GM18951 (cell line): ENCODE measurements around the gene KDM8.
A peak's percentile ranks its signal among the peaks of the same experiment; 100 is the strongest.
"Not testable (repeated sequence)": the region's sequence is repeated elsewhere in the genome, so short reads cannot be mapped to it uniquely, and the experiment has no call there.

Source experiments
- POLR2A ChIP-seq: IDR thresholded peaks from 4 replicates; pipeline ENCODE4 v1.6.1; 2011; ENCODE audit warnings: mild to moderate bottlenecking; ENCODE audit not compliant: insufficient read length, insufficient read depth; ENCODE audit errors: extremely low read depth
- in situ Hi-C: fragments of 300-500 bp; cut with MboI; formaldehyde crosslinking; loops from one replicate; pipeline ENCODE4 v1.12.0; 2022; ENCODE audit warnings: low sequenced_read_pairs, mixed read lengths, inconsistent platforms; ENCODE audit not compliant: unreplicated experiment

Gene KDM8

DNA sequence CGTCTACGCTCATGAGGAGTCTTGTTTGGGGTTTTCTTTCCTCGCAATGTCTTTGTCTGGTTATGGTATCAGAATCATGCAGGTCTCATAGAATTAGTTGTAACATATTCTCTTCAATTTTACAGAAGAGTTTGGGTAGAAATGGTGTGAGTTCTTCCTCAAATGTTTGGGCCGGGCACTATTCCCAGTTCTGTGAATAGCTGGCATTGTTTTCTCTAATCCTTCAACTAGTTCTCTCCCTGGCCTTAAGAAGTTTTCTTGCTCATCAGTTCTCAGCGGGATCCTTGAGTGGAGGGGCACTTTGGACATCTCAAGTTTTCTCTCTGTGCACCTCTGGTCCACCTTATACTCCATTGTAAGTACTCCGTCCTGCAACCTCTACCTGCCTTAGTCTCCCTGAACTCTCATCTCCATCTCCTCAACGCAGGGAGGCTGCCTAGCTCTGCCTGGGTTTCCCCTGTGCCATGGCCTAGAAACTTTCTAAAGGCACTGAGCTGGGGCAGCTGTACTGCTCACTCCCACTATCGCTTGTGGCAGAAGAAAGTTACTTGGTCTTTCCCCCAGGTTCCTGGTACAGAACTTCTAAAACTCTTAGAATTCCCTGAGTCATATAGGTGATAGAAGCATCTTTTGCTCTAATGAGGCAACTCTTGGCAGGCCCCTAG lies 48.3 kb downstream of the KDM8 start:
- in situ Hi-C loops: no loop called here
- TF ChIP-seq POLR2A: no peak

DNA sequence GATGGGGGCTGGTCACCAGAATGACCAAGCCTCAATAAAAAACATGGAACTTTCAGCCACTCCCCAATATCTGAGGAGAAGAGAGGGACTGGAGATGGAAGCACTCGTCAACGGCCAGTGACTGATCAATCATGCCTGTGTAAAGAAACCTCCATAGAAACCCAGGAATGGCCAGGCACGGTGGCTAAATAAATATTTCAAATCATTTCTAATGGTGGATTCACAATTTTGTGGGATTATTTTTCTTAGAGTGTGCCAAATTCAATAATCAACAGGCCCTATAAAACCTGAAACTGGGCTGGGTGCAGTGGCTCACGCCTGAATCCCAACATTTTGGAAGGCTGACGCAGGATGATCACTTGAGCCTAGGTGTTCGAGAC lies 48.9 kb downstream of the KDM8 start:
- in situ Hi-C loops: no loop called here

DNA sequence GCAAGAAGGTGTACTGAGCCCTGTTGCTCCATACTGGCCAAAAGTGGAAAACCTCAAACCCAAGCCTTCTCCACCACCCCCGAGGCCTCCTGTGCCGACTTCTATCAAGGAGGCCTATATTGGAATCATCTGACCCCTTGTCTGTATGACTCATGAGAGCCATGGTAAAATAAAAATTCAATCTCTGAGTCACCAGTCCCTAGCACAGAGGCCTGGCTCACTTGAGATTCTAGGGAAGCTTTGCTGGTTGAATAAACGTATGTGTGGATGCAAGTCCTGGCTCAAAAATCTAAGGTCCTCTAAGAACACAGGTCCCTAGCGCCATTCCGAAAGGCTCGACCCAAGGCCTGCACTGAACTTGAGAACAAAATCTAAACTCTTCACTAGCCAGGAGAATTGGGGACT lies 50.2 kb downstream of the KDM8 start:
- in situ Hi-C loops: no loop called here

More for the DNA sequence above, 48.9 kb downstream of the KDM8 start:
- no peak for TF ChIP-seq POLR2A

DNA sequence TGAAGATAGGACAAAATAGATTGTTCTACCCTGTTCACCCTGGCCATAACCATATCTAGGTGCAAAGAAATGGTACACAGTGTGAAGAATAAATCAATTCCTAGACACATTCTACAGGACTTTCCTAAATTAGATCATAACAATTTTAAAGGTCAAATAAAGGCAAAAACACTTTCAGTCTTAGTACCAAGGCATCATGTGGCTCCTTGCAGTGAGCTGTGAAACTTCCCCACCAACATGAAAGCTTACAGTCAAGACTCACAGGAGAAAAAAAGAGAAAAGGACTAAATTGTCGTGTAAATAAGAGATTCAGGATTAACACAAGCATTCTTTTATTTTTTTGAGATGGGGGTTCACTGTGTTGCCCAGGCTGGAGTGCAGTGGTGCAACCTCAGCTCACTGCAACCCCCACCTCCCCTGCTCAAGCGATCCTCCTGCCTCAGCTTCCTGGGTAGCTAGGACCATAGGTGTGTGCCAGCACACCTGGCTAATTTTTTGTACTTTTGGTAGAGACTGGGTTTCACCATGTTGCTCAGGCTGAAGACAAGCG lies 51.0 kb downstream of the KDM8 start:
- in situ Hi-C loops: no loop called here
- TF ChIP-seq POLR2A: no peak

More for the DNA sequence above, 50.2 kb downstream of the KDM8 start:
- no peak for TF ChIP-seq POLR2A

DNA sequence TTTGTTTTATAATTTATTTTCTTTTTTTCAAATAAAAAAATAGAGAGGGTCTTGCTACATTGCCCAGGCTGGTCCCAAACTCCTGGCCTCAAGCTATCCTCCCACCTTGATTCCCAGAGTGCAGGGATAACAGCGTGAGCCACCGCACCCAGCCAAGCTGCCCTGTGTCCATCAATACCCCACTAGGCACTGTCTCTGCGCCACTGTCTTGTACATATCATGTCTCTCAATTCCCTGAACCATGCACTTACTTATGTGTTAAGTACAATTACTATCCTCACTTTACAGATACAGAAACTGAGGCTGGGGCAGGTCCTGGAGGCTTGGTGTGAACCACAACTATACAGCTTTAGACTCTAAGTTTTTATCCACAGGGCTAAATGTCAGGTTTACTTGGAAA lies 53.5 kb downstream of the KDM8 start:
- TF ChIP-seq POLR2A: no peak
- in situ Hi-C loops: no loop called here

DNA sequence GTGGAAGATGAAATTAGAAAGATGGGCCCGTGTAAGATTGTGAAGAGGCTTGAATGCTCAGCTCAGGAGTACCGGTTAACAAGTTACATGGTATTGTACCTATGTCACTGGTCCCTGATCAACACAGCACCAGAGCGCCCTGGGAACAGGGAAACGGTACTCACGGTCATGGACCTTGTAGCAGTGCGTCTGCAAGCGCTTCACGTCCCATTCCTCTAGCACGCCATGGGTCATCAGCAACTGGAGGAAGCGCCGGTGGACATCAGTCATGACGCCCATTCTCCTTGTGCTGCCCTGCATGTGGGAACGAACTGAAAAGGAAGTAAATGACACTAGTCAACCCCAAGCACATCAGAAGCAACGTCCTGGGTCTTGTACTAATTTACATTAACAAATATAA lies 53.9 kb downstream of the KDM8 start:
- TF ChIP-seq POLR2A: no peak
- in situ Hi-C loops: no loop called here

DNA sequence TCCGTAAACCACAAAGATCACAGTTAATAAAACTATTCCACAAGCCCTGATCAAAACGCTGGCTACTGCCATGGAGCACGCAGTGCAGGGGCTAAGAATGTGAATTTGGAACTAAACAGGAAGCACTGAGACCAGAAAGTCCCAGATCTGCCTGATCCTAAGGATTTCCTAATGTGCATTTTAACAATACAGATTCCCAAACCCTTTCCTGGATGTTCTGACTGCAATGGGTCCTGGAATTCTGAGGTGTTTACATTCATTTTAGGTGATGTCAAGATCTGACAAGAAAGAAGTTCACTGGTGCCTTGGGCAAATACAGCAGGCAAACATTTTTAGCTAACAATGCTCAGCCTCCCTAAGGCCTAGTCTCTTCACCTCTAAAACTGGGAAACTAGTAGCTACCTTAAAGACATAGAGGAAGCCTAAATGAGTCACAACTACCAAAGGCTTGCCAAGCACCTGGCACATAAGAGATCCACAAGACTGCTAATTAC lies 55.0 kb downstream of the KDM8 start:
- in situ Hi-C loops: no loop called here
- no peak for TF ChIP-seq POLR2A

DNA sequence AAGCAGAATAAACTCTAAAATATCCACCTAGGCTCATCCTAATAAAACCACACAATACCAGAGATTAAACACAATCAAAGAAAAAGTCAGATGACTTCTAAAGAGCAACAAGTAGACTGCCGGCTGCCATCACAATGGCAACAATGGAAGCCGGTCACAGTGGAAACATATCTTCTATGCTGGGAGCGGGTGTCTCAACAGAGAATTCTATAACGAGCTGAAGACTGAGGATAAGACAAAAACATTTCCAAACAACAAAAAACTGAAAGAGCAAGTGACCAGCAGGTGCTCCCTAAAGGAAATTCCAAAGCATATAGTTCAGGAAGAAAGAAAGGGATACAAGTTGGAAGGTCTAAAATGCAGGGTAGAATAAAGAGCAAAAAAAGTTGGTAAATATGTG lies 56.4 kb downstream of the KDM8 start:
- no peak for TF ChIP-seq POLR2A
- in situ Hi-C loops: no loop called here

DNA sequence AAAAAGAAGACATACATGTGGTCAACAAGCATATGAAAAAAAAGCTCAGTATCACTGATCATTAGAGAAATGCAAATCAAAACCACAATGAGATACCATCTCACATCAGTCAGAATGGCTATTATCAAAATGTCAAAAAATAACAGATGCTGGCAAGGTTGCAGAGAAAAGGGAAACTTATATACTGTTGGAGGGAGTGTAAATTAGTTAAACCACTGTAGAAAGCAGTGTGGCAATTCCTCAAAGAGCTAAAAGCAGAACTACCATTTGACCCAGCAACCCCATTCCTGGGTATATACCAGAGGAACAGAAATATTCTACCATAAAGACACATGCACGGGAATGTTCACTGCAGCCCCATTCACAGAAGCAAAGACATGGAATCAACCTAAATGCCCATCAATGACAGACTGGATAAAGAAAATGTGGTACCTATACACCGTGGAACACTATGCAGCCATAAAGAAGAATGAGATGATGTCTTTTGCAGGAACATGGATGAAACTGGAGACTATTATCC lies 59.6 kb downstream of the KDM8 start:
- in situ Hi-C loops: not testable (repeated sequence)

DNA sequence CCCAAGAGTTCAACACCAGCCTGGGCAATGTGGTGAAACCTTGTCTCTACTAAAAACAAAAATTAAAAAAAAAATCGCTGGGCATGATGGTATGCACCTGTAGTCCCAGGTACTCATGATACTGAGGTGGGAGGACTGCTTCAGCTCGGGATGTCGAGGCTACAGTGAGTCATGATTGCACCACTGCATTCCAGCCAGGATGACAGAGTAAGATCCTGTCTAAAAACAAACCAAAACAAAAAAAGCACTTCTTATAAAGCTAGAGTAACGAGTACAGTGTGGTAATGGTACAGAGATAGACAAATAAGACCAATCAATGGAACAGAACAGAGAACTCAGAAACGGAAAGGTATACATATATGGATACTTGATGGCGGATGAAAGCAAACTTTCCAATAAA lies 60.8 kb downstream of the KDM8 start:
- TF ChIP-seq POLR2A: no peak
- in situ Hi-C loops: no loop called here

DNA sequence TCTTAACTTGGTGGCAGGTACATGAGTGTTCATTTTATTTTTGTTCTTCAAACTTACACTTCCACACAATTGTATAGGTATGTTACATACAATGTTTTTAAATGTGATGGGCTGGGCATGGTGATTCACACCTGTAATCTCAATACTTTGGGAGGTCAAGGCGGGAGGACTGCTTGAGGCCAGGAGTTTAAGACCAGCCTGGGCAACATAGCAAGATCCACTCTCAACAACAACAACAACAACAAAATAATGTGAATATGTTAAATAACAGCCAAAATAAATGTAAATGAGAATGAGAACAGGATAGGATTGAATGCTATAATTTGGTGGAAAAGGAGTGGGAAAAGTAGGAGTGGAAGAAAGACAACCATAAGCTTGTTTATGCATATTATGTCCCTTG lies 62.7 kb downstream of the KDM8 start:
- in situ Hi-C loops: no loop called here
- no peak for TF ChIP-seq POLR2A

DNA sequence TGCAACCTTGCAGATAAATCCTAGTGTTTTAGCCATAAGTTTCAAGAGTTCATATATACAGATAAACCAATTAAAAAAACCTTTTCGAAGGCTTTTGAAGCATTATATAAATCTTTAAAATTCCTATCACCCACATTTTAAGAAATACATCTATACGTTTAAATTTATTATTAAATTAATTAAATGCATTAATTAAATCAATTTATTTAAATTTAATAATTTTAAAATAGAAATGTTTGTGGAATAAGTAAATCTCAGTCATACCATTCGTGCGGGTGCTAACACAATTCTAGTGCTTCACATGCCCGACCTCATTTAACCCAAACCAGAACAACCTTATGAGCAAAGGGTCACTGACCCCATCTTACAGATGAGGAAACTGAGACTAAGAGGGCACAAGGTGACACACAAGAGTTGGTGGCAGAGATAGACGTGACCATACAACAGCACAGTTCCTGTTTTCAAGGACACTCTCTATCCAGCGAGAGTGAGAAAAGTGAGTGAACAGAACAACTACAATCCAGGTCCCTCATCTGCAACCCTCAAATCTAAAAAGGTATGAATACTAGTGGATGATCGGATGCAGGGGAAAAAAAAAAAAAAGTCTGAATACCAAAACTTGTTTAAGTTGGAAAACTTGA lies 63.8 kb downstream of the KDM8 start:
- TF ChIP-seq POLR2A: no peak
- in situ Hi-C loops: no loop called here

DNA sequence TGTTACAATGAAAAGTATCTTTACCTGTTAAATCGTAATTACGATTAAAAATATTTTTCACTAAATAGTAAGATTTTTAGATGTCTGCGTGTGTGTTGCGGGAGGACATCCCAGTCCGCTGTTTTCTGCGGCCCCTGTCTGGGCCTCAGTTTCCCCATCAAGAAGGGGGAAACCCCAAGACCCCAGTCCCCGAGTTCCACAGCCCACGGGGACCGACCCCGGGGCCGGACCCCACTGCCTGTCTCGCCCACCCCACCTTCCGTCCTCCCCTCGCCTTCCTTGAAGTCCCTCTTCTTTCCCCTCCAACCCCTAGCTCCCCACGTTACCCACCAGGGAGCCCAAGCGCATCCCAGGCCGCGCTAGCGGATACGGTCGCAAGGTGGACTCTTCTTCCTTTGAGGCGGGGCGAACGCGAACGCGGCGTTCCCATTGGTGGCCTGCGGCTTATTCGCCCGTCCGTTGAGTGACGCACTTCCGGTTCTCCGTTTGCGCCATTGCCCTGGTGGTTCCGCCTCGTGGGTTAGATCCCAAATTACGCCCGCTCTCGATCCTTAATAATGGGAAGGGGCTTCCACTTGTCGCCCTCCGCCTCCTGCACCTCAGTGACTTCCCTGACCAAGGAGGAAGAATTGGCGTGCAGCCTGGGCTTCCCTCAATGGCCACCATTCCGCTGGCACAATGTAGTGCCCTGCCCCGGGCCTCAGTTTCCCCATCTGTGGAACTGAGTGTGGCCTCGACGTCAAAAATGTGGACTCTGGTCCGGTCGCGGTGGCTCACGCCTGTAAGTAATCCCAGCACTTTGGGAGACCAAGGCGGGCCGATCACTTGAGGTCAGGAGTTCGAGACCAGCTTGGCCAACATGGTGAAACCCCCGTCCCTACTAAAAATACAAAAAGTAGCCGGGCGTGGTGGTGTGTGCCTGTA lies 65.3 kb downstream of the KDM8 start, which contains the start of gene NSMCE1:
Gene NSMCE1 (minus strand): TSS at position 397 of the 924 bp plus-strand sequence. CDS start 11,202 bp downstream, outside the sequence.
- peak; percentile 93 for TF ChIP-seq POLR2A
- in situ Hi-C loops: no loop called here
